Measurements from ENCODE around the gene PAXX.

The PAXX gene

GRCh38 chr9:137028263-137029057, 36.2 kb downstream of the PAXX start:
- 0 out of 2 replicates have a peak, but pooled peaks have one; percentile 30 for TF ChIP-seq MAX (IDR thresholded peaks at IDR 0.05; ENCODE audit: low read depth, low read length)
- TF ChIP-seq MYC (IDR thresholded peaks at IDR 0.05; ENCODE audit: low read depth, low read length): peak; percentile 45; the same call in 1 of the 2 replicates
- TF ChIP-seq CTCF (IDR thresholded peaks at IDR 0.05; ENCODE audit: low read depth, low read length): peak; percentile 71
- peak; percentile 10 for TF ChIP-seq POLR2A (IDR thresholded peaks at IDR 0.05; ENCODE audit: extremely low read depth, insufficient read length)
- H3K4me3 ChIP-seq (ENCODE audit: low read depth, low read length): peak overlapping the region; percentile 64
- peak; percentile 90 for DNase-seq (ENCODE audit: low read depth)

GRCh38 chr9:137029058-137029936, 37.1 kb downstream of the PAXX start:
- TF ChIP-seq POLR2A (IDR thresholded peaks at IDR 0.05; ENCODE audit: extremely low read depth, insufficient read length) (peak; percentile 10), MAX (IDR thresholded peaks at IDR 0.05; ENCODE audit: low read depth, low read length) (no peak), MYC (IDR thresholded peaks at IDR 0.05; ENCODE audit: low read depth, low read length) (no peak), CTCF (IDR thresholded peaks at IDR 0.05; ENCODE audit: low read depth, low read length) (peak; percentile 89)
- peak; percentile 92 for DNase-seq (ENCODE audit: low read depth)
- H3K4me3 ChIP-seq (ENCODE audit: low read depth, low read length): peak overlapping the region; percentile 64

GRCh38 chr9:137030006-137030405, 37.8 kb downstream of the PAXX start:
- TF ChIP-seq MAX (IDR thresholded peaks at IDR 0.05; ENCODE audit: low read depth, low read length) (no peak; the same call in 1 of the 2 replicates), CTCF (IDR thresholded peaks at IDR 0.05; ENCODE audit: low read depth, low read length) (no peak), MYC (IDR thresholded peaks at IDR 0.05; ENCODE audit: low read depth, low read length) (no peak), POLR2A (IDR thresholded peaks at IDR 0.05; ENCODE audit: extremely low read depth, insufficient read length) (no peak)
- peak overlapping the region; percentile 64 for H3K4me3 ChIP-seq (ENCODE audit: low read depth, low read length)
- DNase-seq (ENCODE audit: low read depth): peak; percentile 80

GRCh38 chr9:137030538-137031527, 38.6 kb downstream of the PAXX start:
- TF ChIP-seq MYC (IDR thresholded peaks at IDR 0.05; ENCODE audit: low read depth, low read length) (peak; percentile 92), POLR2A (IDR thresholded peaks at IDR 0.05; ENCODE audit: extremely low read depth, insufficient read length) (peak; percentile 53), CTCF (IDR thresholded peaks at IDR 0.05; ENCODE audit: low read depth, low read length) (no peak), MAX (IDR thresholded peaks at IDR 0.05; ENCODE audit: low read depth, low read length) (peak; percentile 84)
- peak; percentile 98 for DNase-seq (ENCODE audit: low read depth)
- H3K4me3 ChIP-seq (ENCODE audit: low read depth, low read length): peak overlapping the region; percentile 64
